Measurements from ENCODE around the gene DBT.
"Not testable (repeated sequence)": the region's sequence is repeated elsewhere in the genome, so short reads cannot be mapped to it uniquely, and the experiment has no call there.

DNA sequence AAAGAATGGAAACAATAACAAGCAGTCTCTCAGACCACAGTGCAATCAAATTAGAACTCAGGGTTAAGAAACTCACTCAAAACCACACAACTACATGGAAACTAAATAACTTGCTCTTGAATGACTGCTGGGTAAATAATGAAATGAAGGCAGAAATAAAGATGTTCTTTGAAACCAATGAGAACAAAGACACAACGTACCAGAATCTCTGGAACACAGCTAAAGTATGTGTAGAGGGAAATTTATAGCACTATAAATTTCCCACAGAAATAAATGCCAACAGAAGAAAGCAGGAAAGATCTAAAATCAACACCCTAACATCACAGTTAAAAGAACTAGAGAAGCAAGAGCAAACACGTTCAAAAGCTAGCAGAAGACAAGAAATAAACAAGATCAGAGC, 46.9 kb downstream of the DBT start:
- not testable (repeated sequence) for TF ChIP-seq JUND (IDR thresholded peaks at IDR 0.05; ENCODE audit: low read length); CTCF (IDR thresholded peaks at IDR 0.05; ENCODE audit: control extremely low read depth in 1 of 3, insufficient read depth in 1 of 3, low read depth in 1 of 3, low read length in 3 of 3); EP300 (IDR thresholded peaks at IDR 0.05; ENCODE audit: borderline replicate concordance in 1 of 2, low read depth in 2 of 2, low read length in 2 of 2); NANOG (IDR thresholded peaks at IDR 0.05; ENCODE audit: insufficient read depth, low read depth, low read length, poor library complexity, severe bottlenecking); POLR2AphosphoS5 (IDR thresholded peaks at IDR 0.05; ENCODE audit: low read depth, low read length)

All from H1 (cell line).